Neural cell (in vitro differentiated cells): ENCODE data around the gene RPL12. TPM values are rescaled to one million over a fixed set of nuclear protein-coding genes. Genes with fewer than 3 reads are reported as not detected.
A peak's percentile ranks its signal among the peaks of the same experiment; 100 is the strongest.

ENCODE experiments used
- H2AFZ ChIP-seq: fragments of 200-600, 300-800 bp; sonication (generic), shearing (Covaris generic); 2 replicates; pipeline ENCODE4 v1.6.0; 2014; ENCODE audit warnings: low read depth, mild to moderate bottlenecking, antibody characterized with exemption, low read length, moderate library complexity
- H3F3A ChIP-seq: fragments of 200-600 bp; shearing (Covaris generic); 2 replicates; pipeline ENCODE4 v1.6.1; 2016; ENCODE audit warnings: mild to moderate bottlenecking, moderate library complexity, mixed read lengths, antibody characterized with exemption, low read length; ENCODE audit not compliant: insufficient read depth, poor library complexity, severe bottlenecking
- H3K27ac ChIP-seq: fragments of 200-600, 300-800 bp; sonication (generic), shearing (Covaris generic); 2 replicates; pipeline ENCODE4 v1.5.1; 2014; ENCODE audit warnings: mild to moderate bottlenecking, low read length, moderate library complexity
- H3K27me3 ChIP-seq: fragments of 300-800, 200-600 bp; sonication (generic), shearing (Covaris generic); 2 replicates; pipeline ENCODE4 v1.6.0; 2014; ENCODE audit warnings: mild to moderate bottlenecking, low read depth, low read length, moderate library complexity; ENCODE audit not compliant: insufficient read depth
- H3K36me3 ChIP-seq: fragments of 300-800, 200-600 bp; sonication (generic), shearing (Covaris generic); 2 replicates; pipeline ENCODE4 v1.5.1; 2014; ENCODE audit warnings: mild to moderate bottlenecking, antibody characterized with exemption, low read length, moderate library complexity; ENCODE audit not compliant: insufficient read depth
- H3K4me2 ChIP-seq: fragments of 300-800, 200-600 bp; sonication (generic), shearing (Covaris generic); 2 replicates; pipeline ENCODE4 v1.6.0; 2014; ENCODE audit warnings: mild to moderate bottlenecking, low read length
- H3K4me3 ChIP-seq: fragments of 300-800, 200-600 bp; sonication (generic), shearing (Covaris generic); 2 replicates; pipeline ENCODE4 v1.5.1; 2014; ENCODE audit warnings: mild to moderate bottlenecking, low read length, moderate library complexity
- H3K79me2 ChIP-seq: fragments of 200-600 bp; shearing (Covaris generic); replicated peaks from 2 replicates; pipeline ENCODE4 v1.6.0; 2014; ENCODE audit warnings: mild to moderate bottlenecking, low read length, moderate library complexity; ENCODE audit not compliant: insufficient read depth
- H3K9ac ChIP-seq: fragments of 300-800, 200-600 bp; sonication (generic), shearing (Covaris generic); 2 replicates; pipeline ENCODE4 v1.6.1; 2016; ENCODE audit warnings: mild to moderate bottlenecking, low read length, mixed read lengths
- H3K9me2 ChIP-seq: fragments of 200-600 bp; shearing (Covaris generic); 2 replicates; pipeline ENCODE4 v1.6.1; 2016; ENCODE audit warnings: mild to moderate bottlenecking, low read length, mixed read lengths; ENCODE audit not compliant: insufficient read depth
- H3K9me3 ChIP-seq: fragments of 200-600, 300-800 bp; sonication (generic), shearing (Covaris generic); 2 replicates; pipeline ENCODE4 v1.6.1; 2016; ENCODE audit warnings: mild to moderate bottlenecking, mixed run types, low read length, moderate library complexity, mixed read lengths
- H4K20me1 ChIP-seq: fragments of 200-600 bp; shearing (Covaris generic); 2 replicates; pipeline ENCODE4 v1.6.1; 2016; ENCODE audit warnings: mild to moderate bottlenecking, mixed run types; ENCODE audit not compliant: insufficient read depth
- CTCF ChIP-seq: fragments of 450-650 bp; IDR thresholded peaks from 2 replicates; pipeline ENCODE4 v1.5.1; 2014; ENCODE audit warnings: antibody characterized with exemption, mild to moderate bottlenecking, moderate library complexity; ENCODE audit not compliant: poor library complexity, severe bottlenecking
- EP300 ChIP-seq: fragments of 450-650 bp; conservative IDR thresholded peaks from 2 replicates; pipeline ENCODE4 v1.6.1; 2014; ENCODE audit warnings: antibody characterized with exemption, mild to moderate bottlenecking, moderate library complexity; ENCODE audit not compliant: poor library complexity, severe bottlenecking
- EZH2 ChIP-seq: fragments of 200-600, 300-800 bp; shearing (Covaris generic), sonication (generic); IDR thresholded peaks from 2 replicates; pipeline ENCODE4 v1.6.1; 2014; ENCODE audit warnings: antibody characterized with exemption, low read length, borderline replicate concordance, mild to moderate bottlenecking; ENCODE audit not compliant: insufficient read depth, poor library complexity, severe bottlenecking
- MXI1 ChIP-seq: fragments of 450-650 bp; conservative IDR thresholded peaks from 2 replicates; pipeline ENCODE4 v1.6.1; 2014; ENCODE audit warnings: antibody characterized with exemption, mild to moderate bottlenecking; ENCODE audit not compliant: poor library complexity, severe bottlenecking
- POLR2AphosphoS5 ChIP-seq: IDR thresholded peaks from 2 replicates; pipeline ENCODE4 v1.6.1; 2012
- RAD21 ChIP-seq: fragments of 450-650 bp; conservative IDR thresholded peaks from 2 replicates; pipeline ENCODE4 v1.6.1; 2014; ENCODE audit warnings: antibody characterized with exemption, mild to moderate bottlenecking, moderate library complexity
- SMC3 ChIP-seq: fragments of 450-650 bp; conservative IDR thresholded peaks from 2 replicates; pipeline ENCODE4 v1.6.1; 2014; ENCODE audit warnings: antibody characterized with exemption, mild to moderate bottlenecking, moderate library complexity; ENCODE audit not compliant: poor library complexity
- TAF1 ChIP-seq: IDR thresholded peaks from 2 replicates; pipeline ENCODE4 v1.6.1; 2012; ENCODE audit warnings: low read depth
- polyA plus RNA-seq: library from polyadenylated mRNA; depleted of rRNA; stranded (reverse); fragments of >200 nt; gene quantifications from 2 replicates; pipeline ENCODE4 v1.2.3, GENCODE V29; 2014

The RPL12 gene
- polyA plus RNA-seq, 1 donor from 2014 or later: 862 TPM

DNA sequence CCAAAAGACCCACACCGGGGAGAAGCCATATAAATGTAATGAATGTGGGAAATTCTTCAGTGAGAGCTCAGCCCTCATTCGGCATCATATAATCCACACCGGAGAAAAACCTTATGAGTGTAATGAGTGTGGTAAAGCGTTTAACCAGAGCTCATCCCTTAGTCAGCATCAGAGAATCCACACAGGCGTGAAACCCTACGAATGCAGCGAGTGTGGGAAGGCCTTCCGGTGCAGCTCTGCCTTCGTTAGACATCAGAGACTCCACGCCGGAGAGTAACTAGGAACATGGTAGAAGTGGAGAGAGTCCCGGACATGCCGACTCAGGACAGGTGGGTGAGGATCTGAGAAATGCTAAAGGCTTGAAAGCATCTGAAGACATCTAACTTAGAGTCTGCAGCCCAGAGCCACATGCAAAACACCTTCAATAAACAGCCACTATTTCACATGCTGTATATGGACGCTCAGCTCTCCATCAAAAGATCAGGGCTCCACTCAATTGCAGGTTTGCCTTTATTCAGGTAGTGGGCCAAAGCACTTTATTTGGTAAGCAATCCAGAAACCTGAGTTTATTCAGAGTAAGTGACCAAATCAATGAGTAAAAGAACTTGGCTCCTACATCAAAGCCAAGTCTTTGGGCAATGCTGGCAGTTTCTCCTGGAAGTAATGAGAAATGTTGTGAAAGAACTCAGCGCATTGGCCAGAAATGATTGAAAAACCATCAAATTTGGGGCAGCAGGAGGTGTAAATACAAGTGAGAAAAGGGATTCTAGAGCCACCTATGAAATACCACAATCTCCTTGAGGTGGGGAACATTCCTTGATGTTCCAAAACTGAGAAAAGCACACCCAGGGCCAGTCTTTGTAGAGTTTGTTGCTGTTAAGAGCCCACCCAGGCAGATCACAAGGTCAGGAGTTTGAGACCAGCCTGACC is 6.0 kb downstream of the RPL12 start:
- Histone ChIP-seq H3K27me3 (no peaks in the 10 kb centered on the region), H3K4me2 (no peak overlapping the region), H3K9ac (no peak overlapping the region), H3K9me2 (no peaks in the 10 kb centered on the region), H3K27ac (no peak overlapping the region), H3F3A (no peaks in the 10 kb centered on the region), H2AFZ (no peak overlapping the region), H3K9me3 (no peaks in the 10 kb centered on the region), H3K36me3 (peaks cover 7% of the 10 kb centered on the region), H4K20me1 (no peaks in the 10 kb centered on the region), H3K79me2 (peaks cover 8% of the 10 kb centered on the region), H3K4me3 (no peak overlapping the region)
- TF ChIP-seq EZH2 (no peak), TAF1 (no peak), MXI1 (no peak), POLR2AphosphoS5 (no peak)

DNA sequence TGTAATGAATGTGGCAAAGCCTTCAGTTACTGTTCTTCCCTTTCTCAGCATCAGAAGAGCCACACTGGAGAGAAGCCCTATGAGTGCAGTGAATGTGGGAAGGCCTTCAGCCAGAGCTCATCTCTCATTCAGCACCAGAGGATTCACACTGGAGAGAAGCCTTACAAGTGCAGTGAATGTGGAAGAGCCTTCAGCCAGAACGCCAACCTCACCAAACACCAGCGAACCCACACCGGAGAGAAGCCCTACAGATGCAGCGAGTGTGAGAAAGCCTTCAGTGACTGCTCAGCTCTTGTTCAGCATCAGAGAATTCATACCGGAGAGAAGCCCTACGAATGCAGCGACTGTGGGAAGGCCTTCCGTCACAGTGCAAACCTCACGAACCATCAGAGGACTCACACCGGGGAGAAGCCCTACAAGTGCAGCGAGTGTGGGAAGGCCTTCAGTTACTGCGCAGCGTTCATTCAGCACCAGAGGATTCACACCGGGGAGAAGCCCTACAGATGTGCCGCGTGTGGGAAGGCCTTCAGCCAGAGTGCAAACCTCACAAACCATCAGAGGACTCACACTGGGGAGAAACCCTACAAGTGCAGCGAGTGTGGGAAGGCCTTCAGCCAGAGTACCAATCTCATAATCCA is 6.8 kb downstream of the RPL12 start:
- Histone ChIP-seq H3K9ac (no peak overlapping the region), H3K27me3 (no peaks in the 10 kb centered on the region), H3K9me2 (no peaks in the 10 kb centered on the region), H4K20me1 (no peaks in the 10 kb centered on the region), H3K4me3 (no peak overlapping the region), H2AFZ (no peak overlapping the region), H3K4me2 (no peak overlapping the region), H3K79me2 (peaks cover under 1% of the 10 kb centered on the region), H3K36me3 (peaks cover 7% of the 10 kb centered on the region), H3K27ac (no peak overlapping the region), H3K9me3 (no peaks in the 10 kb centered on the region), H3F3A (no peaks in the 10 kb centered on the region)
- TF ChIP-seq RAD21: no peak

GRCh38 chr9:127438394-127438793 is 12.8 kb downstream of the RPL12 start:
- Histone ChIP-seq H3K9ac (no peak overlapping the region), H3K9me3 (no peaks in the 10 kb centered on the region), H3K36me3 (peaks cover 4% of the 10 kb centered on the region), H3K4me3 (no peak overlapping the region), H3K27me3 (no peaks in the 10 kb centered on the region), H4K20me1 (no peaks in the 10 kb centered on the region), H3K27ac (no peak overlapping the region), H3K9me2 (no peaks in the 10 kb centered on the region), H3K4me2 (no peak overlapping the region), H3K79me2 (no peaks in the 10 kb centered on the region), H3F3A (no peaks in the 10 kb centered on the region), H2AFZ (no peak overlapping the region)
- no peak for TF ChIP-seq TAF1
- TF ChIP-seq RAD21: no peak

GRCh38 chr9:127437497-127438264 is 13.5 kb downstream of the RPL12 start:
- Histone ChIP-seq H3K9me2 (no peaks in the 10 kb centered on the region), H3K79me2 (no peaks in the 10 kb centered on the region), H3K27me3 (no peaks in the 10 kb centered on the region), H3K4me2 (no peak overlapping the region), H3K9me3 (no peaks in the 10 kb centered on the region), H3F3A (no peaks in the 10 kb centered on the region), H3K9ac (no peak overlapping the region), H3K4me3 (no peak overlapping the region), H4K20me1 (no peaks in the 10 kb centered on the region), H3K27ac (no peak overlapping the region), H2AFZ (no peak overlapping the region), H3K36me3 (peaks cover 4% of the 10 kb centered on the region)
- no peak for TF ChIP-seq EP300
- no peak for TF ChIP-seq POLR2AphosphoS5
- TF ChIP-seq SMC3: no peak
- peak; percentile 31 for TF ChIP-seq CTCF
- no peak for TF ChIP-seq TAF1
